Activated CD4-positive, CD25-positive, alpha-beta regulatory T cell treated with anti-CD3 and anti-CD28 coated beads, Interleukin-2, amount 50 U/mL, for 16 hours (primary cell): ENCODE results near the gene TMED4.

Experiments
- DNase-seq: peaks from one replicate; pipeline ENCODE4 v3.0.0-alpha.2; 2020; ENCODE audit warnings: low read depth, low spot score

TMED4 gene

DNA sequence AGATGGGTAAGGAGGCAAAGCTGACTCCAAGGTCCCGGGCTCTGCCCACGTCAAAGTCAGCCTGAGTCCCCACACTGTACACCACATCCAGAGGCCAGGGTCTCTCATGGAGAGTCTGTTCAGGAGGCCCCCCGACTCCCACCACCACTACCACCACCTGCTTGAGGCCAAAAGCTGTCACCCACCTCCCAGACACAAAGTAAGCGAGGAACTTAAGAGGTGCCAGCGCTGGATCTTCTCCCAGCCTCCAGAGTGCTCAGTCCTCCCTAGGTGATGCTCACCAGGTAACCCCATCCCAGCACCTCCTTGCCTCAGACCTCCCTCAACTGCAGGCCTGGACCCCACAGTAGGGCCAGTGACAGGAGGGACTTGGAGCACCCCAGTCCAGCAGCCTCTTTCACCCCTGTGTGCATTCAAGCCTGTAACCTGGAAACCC, 41.4 kb downstream of the TMED4 start:
- DNase-seq: no peak

DNA sequence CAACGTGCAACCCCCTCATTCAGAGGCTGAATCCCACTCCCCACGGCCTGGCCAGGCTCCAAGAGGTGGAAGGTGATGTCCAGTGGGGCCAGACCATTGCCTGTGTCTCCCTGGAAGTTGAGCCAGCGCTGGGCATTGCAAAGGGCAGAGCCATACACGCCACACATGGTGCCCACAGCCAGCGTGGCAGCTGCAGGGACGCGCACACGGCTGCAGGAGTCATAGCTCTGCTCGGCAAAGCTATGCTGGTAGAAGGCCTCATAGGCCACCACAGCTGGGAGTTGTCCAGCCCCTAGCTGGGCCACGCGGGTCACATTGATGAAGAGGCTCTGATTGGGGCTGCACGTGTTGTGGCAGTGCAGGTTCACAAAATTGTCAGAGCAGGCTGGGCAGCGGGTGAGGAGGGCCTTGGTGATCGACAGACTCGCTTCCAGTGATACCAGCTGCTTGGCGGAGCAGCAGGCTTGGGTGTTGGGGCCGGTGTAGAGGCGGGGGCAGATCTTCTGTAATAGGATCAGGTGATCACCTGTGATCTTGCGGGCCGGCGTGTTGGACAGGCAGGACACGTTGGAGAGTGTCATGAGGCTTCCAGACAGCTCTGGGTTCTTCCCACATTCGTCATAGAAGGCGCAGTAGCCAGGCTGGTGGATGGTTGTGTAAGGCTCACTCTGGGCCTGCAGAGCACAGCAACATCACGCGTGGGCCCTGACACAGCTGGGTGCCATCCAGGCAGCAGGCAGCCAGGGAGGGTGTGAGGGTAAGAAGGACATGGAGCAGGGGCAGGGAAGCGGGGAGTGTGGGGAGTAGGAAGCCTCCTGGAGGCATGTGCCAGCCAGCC, 42.1 kb downstream of the TMED4 start:
- DNase-seq: no peak

DNA sequence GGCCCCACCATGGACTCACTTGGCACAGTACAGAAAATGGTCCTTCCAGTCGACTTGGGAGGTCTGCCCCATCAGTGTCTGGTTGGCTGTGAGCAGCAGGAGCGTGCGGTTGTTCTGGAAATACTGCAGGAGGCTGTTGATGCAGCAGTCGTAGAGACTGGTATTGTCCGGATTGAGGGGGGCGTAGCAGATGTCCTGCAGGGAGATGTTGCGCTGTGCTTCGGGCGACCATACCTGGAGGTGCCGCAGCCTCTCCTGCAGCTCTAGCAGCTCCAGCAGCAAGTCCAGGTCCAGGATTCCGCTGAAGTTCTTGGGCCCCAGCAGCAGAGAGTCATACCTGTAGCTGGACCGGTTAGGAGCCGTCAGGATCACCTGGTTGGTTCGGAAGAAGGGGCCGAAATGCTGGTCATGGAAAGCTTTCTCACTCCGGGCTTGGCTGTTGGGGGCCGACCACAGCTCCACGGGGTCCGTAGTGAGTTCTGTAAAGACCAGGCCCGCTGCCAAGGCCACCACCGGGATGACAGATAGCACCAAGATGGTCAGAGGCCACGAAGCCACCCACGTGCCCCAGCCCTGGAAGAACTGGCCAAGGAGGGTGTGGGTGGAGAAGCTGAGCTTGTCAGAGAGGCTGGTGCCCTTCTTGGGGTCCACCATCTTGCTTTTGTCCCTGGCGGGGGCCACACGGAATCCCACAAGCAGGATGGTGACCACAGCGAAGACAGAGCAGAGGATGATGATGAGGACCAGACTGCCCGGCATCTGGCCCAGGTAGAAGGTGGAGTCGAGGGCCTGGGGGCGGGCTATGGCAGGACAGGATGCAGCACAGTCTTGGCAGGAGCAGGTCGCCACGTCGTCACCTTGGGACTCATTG, 43.0 kb downstream of the TMED4 start:
- DNase-seq: no peak

DNA sequence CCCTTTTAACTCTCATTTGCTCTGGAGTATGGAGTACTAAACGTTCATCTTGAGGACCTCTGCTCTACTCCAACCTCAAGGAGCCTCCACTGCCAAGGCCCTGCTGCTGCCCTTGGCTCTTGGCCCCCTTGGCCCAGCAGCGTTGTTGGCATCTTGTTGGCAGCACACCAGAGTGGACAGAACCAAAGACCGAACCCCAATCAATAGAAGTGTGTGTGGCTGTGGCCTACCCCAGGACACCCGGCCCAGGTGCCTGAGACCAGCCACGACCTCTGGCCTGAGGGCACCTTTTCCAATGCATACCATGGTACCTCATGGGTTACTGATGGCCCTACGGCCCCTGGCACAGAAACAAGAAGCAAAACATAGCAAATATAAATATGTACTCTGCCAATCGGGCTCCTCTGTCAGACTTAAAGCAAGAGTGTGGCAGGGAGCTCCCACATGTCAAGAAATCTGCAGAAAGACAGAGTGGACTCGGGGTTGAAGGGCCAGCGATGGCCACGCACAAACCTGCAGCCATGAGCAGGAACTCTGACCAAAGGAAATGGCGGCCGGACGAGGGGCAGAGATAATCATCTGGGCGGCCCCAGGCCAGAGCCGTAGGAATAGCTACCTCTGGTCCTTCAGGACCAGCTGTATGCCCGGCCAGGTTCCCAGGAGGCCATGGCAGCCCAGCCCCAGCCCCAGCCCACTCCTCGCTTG, 43.8 kb downstream of the TMED4 start:
- DNase-seq: no peak

DNA sequence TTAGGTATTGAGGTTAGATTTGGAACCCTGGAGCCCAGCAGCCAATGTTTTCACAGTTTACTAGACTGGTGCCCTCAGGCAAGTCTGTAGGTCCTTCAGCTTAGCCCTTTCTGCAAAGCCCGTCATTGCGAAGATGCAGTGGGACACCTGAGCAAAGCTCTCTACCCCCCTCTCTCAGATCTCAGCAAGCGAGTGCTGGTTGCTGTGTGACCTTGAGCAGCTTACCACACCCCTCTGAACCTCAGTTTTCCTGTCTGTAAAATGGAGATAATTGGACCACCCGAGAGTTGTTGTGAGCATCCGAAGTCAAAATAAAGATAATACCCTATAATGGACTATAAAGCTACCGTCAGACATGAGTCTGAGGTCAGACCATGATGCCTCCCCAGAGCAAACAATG, 44.6 kb downstream of the TMED4 start:
- no peak for DNase-seq

DNA sequence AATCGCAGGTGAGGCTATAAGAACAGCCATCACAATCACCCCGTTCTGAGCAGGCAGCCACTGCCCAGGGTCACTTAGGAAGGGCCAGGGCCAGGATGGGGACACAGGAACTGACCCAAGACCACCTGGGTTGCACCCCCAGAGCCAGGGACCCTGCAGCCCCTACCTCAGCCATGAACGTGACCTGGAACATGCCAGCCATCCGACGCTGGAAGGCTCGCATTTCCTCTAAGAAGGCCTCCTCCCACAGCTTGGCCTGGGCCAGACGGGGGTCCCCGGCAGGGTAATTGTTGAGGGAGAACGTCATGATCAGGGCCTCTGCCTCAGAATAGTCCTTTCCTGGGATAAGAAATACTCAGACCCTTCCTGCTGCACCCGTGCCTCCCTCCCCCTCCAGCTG, 45.9 kb downstream of the TMED4 start:
- DNase-seq: no peak

DNA sequence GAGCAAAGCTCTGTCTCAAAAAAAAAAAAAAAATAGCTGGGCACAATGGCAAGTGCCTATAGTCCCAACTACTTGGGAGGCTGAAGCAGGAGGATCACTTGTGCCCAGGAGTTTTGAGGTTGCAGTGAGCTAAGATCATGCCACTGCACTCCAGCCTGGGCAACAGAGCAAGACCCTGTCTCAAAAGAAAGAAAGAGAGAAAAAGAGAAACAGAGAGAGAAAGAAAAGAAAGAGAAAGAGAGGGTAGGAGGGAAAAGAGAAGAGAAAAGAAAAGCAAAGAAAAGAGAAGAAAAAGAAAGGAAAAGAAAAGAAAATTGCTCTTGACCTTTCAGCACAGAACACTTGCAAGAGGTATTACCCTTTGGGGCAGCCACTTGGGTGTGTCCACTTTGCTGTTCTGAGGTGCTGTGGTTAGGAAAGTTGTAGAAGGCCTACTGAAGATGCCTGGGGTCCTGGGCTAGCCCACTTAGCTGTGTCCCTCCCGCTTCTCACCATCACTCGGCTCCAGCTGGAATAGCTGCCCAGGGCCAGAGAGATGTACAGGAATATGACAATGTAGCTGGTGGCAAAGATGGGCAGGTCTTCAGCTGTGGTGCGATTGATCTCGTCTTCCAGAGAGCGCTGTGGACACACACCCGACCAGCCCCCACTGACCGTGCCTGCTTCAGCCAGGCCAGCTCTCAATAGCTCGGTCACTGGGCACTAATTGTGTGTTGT, 46.5 kb downstream of the TMED4 start:
- no peak for DNase-seq

DNA sequence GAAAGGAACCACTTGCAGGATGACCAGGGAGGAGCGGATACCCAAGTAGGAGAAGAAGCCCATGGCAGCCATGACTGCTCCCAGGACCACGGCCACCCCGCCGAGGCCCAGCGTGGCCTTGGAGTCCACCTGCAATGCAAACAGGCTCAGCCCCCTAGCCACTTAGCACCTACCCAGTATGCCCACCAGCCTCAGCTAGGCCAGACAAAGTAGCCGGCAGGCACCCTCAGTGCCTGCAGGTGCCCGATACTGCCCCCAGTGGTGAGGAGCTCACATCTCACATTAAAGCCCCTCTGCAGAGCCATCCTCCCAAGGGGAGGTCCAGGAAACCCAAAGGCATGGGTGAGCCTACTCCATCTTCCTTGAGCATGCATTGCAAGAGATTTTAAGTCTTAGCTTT, 47.5 kb downstream of the TMED4 start:
- peak; percentile 6 for DNase-seq

DNA sequence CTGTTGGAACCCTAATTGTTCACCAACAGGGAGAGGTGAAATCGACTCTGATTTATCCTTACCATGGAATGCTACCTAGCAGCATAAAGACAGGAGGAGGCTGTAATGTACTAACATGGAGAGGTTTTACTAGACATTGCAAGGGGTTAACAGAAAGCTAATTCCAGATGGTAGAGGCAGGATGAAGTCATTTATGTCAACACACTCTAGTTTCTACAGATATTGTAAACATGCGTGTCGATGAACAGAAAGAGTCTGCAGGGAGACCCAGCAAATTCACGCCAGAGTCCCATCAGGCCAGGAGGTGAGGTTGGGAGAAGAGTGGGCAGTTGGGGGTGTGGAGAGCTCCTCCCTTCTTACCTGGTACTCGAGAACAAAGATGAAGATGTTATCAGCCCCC, 47.9 kb downstream of the TMED4 start:
- no peak for DNase-seq

DNA sequence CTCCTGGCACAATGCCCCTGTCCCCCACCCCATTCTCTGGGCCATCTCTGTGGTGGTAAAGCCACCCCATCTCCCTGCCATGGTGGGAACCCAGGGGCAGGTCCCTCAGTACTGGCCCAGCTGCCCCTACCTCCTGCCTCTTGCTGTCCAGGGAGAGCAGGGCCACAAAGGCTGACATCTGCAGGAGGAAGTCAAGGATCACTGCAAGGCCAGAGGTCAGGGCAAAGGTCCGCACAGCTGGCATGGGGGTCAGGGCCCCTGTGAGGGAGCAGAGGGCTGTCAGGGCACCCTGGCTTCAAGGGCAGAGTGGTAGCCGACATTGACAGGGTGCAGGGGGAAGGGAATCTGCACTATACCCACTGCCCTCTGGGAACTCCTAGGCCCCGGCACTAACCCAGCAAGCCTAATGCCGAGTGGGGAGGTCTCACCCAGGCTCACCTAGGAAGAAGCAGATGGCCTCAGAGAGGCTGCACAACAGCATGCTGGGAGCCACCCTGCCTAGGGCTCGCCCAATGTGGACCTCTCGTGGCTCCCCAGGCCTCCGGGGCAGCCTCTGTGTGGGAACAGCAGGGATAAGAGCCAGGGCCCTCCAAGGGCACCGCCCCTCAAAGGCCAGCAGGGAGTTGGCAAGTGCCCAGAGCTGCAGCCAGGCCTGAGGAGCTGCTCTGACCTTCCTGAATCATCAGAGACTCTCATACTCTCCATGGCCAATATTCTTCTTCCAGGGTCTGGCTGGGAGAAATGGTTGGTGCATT, 48.6 kb downstream of the TMED4 start:
- DNase-seq: no peak

DNA sequence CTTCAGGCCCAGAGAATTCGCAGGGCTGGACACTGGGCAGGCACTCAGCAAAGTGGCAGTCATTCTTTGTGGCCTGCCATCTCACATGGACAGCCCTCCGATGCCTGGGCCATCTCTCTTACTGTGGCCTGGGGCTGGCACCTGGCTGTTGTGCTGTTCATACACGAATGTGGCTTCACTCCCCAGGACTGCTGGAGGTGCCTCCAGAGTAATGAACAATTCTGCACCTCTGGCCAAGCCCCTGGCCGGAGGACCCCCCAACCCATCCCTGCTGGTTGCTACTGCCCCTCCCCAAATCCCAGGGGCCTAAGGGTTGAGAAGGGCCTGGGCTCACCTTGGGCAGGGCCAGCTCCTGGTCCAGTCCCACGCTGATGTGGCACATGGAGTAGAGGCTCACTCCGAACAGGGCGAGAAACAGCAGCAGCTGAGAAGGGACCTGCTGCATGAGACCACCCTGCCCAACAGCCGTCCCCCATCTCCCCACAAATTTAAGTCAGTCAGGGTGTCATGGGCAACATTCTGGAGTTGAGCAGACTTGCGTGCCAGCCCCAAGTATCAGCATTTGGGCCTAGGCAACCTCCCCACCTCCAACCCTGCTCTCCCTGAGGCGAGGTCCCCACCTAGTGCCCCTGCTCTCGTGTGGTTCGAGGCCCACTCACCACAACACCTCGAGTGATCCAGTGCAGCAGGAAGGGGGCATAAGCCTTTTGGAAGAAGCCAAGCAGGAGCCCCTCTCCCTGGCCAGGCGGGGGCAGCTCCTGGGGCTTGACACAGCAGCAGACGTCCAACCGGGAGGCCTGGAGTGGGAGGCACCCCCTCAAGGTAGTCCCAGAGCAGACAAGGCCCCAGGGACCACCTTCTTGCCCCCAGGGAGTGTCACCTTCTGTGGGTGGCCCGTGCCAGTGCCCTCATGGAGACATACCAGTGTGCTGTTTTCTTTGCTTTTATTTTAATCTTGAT, 50.3 kb downstream of the TMED4 start:
- no peak for DNase-seq

DNA sequence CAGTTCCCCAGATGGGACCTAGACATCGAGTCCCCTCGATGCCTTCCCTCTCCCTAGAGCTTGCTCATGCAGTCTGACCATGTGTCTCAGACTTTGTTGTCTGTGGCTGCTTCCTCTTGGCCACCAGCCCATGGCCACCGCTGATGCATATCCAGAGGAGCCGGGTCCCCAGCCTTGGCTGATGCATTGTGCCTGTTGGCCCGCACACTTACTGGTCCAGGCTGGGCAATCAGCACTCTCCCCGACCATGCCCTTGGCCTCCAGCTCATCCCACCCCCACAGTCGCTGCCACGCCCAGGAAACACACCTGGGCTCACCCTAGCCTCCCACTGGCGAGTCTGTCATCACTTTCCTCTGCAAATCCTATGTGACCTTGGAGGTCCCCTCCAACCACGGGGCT, 51.0 kb downstream of the TMED4 start:
- DNase-seq: no peak
